CMK (cell line): ENCODE data around the gene VPS13A.

Experiments used
- DNase-seq: peaks from one replicate; pipeline ENCODE4 v3.0.0-alpha.2; 2010; ENCODE audit warnings: low read depth

Gene VPS13A

GRCh38 chr9:77457916-77458592 is 280.7 kb downstream of the VPS13A start:
- no peak for DNase-seq

GRCh38 chr9:77460938-77461337 is 283.6 kb downstream of the VPS13A start:
- no peak for DNase-seq

DNA sequence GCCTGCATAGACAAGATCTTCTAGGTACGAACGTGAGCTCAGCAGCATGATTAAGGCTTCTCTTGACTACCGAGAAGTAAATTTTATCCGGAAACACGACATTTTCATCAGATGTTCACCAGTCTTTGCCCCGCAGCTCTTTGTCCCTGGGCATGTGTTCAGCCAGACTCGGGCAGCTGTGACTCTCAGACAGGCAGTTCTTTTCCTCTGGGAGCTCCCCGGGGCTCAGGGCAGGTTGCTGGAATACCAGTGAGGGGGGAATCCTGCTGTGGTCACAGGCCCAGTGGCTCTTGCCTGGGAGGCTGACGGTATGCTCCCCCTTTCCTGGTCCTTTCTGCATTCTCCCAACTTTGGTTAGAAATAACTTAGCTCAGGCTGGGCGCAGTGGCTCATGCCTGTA is 284.7 kb downstream of the VPS13A start:
- DNase-seq = no peak

DNA sequence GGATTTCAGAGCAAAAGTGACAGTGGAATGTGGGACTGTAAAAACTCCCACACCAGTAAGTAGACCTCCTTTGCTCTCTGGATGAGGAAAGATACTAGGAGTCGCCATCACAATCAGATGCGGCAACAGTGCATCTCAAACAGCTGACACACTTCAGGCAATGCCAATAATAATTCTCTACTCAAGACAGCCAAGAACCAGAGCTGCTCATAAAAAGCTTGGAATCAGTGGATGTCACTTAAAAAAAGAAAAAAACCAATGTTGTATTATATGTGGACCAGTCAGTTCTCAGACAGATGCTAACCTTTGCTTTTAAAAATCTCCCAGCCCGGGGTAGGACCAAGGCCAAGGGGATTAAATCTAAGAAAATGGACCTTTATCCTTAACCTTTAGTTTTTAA is 285.8 kb downstream of the VPS13A start:
- DNase-seq = no peak

DNA sequence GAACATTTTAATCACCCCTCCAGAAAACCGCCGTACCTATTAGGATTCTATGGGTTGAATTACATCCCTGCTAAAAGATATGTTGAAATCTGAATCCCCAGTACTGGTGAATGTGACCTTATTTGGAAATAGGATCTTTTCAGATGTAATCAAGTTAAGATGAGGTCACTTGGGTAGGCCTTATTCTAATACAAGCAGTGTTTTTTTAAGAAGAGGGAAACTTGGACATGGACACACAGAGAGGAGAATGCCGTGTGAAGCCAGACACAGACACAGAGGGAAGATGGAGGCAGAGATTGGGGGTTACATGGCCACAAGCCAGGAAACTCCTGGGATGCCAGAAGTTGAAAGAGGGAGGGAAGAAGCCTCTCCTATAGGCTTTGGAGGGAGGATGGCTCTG is 287.3 kb downstream of the VPS13A start:
- no peak for DNase-seq

DNA sequence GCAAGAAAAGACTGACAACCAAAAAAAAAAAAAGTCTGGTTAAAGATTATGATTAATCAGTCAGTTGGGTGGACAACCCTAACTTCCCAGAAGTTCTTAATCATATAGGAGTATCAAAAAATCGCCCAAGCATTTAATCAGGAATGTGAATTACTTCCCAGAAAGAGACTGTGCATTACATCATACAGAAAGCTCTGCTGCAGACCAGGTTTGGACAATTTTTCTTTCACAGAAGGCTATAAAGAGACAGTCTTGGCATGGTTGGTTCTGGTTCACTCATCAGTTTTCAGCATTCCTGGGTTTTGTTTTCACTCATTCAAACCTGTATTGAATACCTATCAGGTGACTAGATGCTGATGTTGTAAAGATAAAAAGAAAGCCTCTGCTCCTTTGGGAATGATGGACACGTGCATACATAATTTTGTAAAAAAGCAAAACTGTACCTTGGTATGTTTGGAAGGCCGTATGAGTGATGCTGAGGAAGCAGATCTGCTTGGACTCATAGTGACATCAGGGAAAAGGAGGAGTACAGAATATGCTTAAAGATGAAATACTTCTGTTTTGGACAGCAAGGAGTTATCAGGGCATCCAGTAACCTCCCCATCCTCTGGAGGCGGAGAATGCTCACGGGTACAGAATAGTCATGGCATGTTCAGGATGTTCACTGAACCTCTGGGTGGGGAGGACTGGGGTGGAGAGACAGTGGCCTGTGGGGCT is 292.3 kb downstream of the VPS13A start:
- no peak for DNase-seq
